ENCODE measurements around the gene FRMD5.

- TF ChIP-seq CTCF (IDR thresholded peaks at IDR 0.05) (no peak), ZFX (IDR thresholded peaks at IDR 0.05; ENCODE audit: borderline replicate concordance) (no peak)
These were observed 281.9 kb downstream of the FRMD5 start for GRCh38 chr15:43913026-43913780.
